Measurements from ENCODE around the gene PCCA. TPM values are rescaled to one million over a fixed set of nuclear protein-coding genes. Genes with fewer than 3 reads are reported as not detected.

Gene PCCA
- total and polyA plus RNA-seq, 2 experiments from 2014 or later: 41.9 to 46.6 TPM

GRCh38 chr13:100063333-100063732 is 25.6 kb upstream of the PCCA start:
- Histone ChIP-seq H2AFZ (no peak overlapping the region), H3K79me2 (replicated peaks; ENCODE audit: insufficient read depth) (no peaks in the 10 kb centered on the region), H3K4me2 (no peak overlapping the region), H3K4me3 (no peak overlapping the region), H3K27ac (ENCODE audit: low read depth) (no peak overlapping the region), H3F3A (replicated peaks; ENCODE audit: low read depth) (no peaks in the 10 kb centered on the region), H4K20me1 (replicated peaks; ENCODE audit: insufficient read depth) (no peaks in the 10 kb centered on the region), H3K36me3 (ENCODE audit: insufficient read depth) (no peaks in the 10 kb centered on the region), H3K9me2 (ENCODE audit: insufficient read depth) (no peaks in the 10 kb centered on the region), H3K27me3 (ENCODE audit: insufficient read depth) (no peaks in the 10 kb centered on the region), H3K4me1 (ENCODE audit: insufficient read depth) (peaks cover under 1% of the 10 kb centered on the region)
- H3K27me3 Mint-ChIP-seq (ENCODE audit: insufficient read depth, low read depth, poor library complexity): peaks cover 9% of the 10 kb centered on the region
- ATAC-seq (no peak), DNase-seq (ENCODE audit: low spot score) (no peak)
- TF ChIP-seq EZH2 (IDR thresholded peaks at IDR 0.05; ENCODE audit: low read depth, unreplicated experiment): no peak
- TF ChIP-seq ETS1 (IDR thresholded peaks at IDR 0.05): no peak
- no peak for TF ChIP-seq POLR2AphosphoS5 (IDR thresholded peaks at IDR 0.05; ENCODE audit: low read depth)
- no peak for TF ChIP-seq ZNF114 (CRISPR knock-in tag; IDR thresholded peaks at IDR 0.05)
- TF ChIP-seq NANOG (IDR thresholded peaks at IDR 0.05; ENCODE audit: borderline replicate concordance): no peak
- TF ChIP-seq ZNF331 (CRISPR knock-in tag; IDR thresholded peaks at IDR 0.05; ENCODE audit: low read depth): no peak
- no peak for TF ChIP-seq ZNF462 (CRISPR knock-in tag; IDR thresholded peaks at IDR 0.05)
- no peak for TF ChIP-seq STAT1 (IDR thresholded peaks at IDR 0.05; ENCODE audit: unreplicated experiment)
- TF ChIP-seq CREB1 (CRISPR knock-in tag; IDR thresholded peaks at IDR 0.05; ENCODE audit: low read depth): no peak
- no peak for TF ChIP-seq EZH2phosphoT487 (IDR thresholded peaks at IDR 0.05; ENCODE audit: unreplicated experiment)
- no peak for TF ChIP-seq CTCF (conservative IDR thresholded peaks at IDR 0.05; ENCODE audit: low read depth in 2 of 2)
- TF ChIP-seq REST (IDR thresholded peaks at IDR 0.05; ENCODE audit: unreplicated experiment): no peak
- TF ChIP-seq JUNB (IDR thresholded peaks at IDR 0.05; ENCODE audit: unreplicated experiment): no peak
- no peak overlapping the region for H3K27ac Mint-ChIP-seq
- no peak overlapping the region for H3K4me3 Mint-ChIP-seq
- peaks cover 5% of the 10 kb centered on the region for H3K4me1 Mint-ChIP-seq
- H3K36me3 Mint-ChIP-seq (ENCODE audit: low read depth): peaks cover 20% of the 10 kb centered on the region
- peaks cover 24% of the 10 kb centered on the region for H3K9me3 Mint-ChIP-seq

Data from GM23338 (cell line).